NCI-H146 treated with DMSO at 0.1 percent for 48 hours (cell line): Measurements from ENCODE around the gene ARNT2.

Experiments
- DNase-seq: peaks from one replicate; lab custom pipeline; 2025; ENCODE audit not compliant: unreplicated experiment; lab: John Stamatoyannopoulos, UW

The ARNT2 gene

GRCh38 chr15:80568876-80569605, 164.9 kb downstream of the ARNT2 start:
- no peak for DNase-seq

- no peak for DNase-seq
Measured at GRCh38 chr15:80569656-80570055, 165.5 kb downstream of the ARNT2 start.

- no peak for DNase-seq
Measured at GRCh38 chr15:80570553-80570952, 166.4 kb downstream of the ARNT2 start.

- no peak for DNase-seq
Measured at GRCh38 chr15:80572337-80572736, 168.2 kb downstream of the ARNT2 start.

- DNase-seq: no peak
Measured at GRCh38 chr15:80573606-80574005, 169.4 kb downstream of the ARNT2 start.

- no peak for DNase-seq
Measured at GRCh38 chr15:80574590-80574989, 170.4 kb downstream of the ARNT2 start.

- DNase-seq: no peak
Measured at GRCh38 chr15:80576519-80577090, 172.4 kb downstream of the ARNT2 start.

GRCh38 chr15:80577552-80578205, 173.5 kb downstream of the ARNT2 start:
- DNase-seq: no peak

- DNase-seq: no peak
Measured at GRCh38 chr15:80578206-80578595, 174.0 kb downstream of the ARNT2 start.

- DNase-seq: no peak
Measured at GRCh38 chr15:80578871-80579270, 174.7 kb downstream of the ARNT2 start.

GRCh38 chr15:80579611-80580010, 175.4 kb downstream of the ARNT2 start:
- no peak for DNase-seq

GRCh38 chr15:80580106-80580505, 175.9 kb downstream of the ARNT2 start:
- DNase-seq: no peak

- DNase-seq: no peak
Measured at GRCh38 chr15:80580536-80581260, 176.5 kb downstream of the ARNT2 start.

- DNase-seq: no peak
Measured at GRCh38 chr15:80581976-80582375, 177.8 kb downstream of the ARNT2 start.

GRCh38 chr15:80582816-80583423, 178.7 kb downstream of the ARNT2 start:
- DNase-seq: no peak

- DNase-seq: no peak
Measured at GRCh38 chr15:80584561-80584964, 180.4 kb downstream of the ARNT2 start.

GRCh38 chr15:80584973-80585525, 180.9 kb downstream of the ARNT2 start:
- no peak for DNase-seq

- peak; percentile 64 for DNase-seq
Measured at GRCh38 chr15:80585544-80586018, 181.4 kb downstream of the ARNT2 start.

GRCh38 chr15:80586161-80586560, 182.0 kb downstream of the ARNT2 start:
- DNase-seq: no peak

- DNase-seq: no peak
Measured at GRCh38 chr15:80587007-80587406, 182.8 kb downstream of the ARNT2 start.
